Measurements from ENCODE around the gene SYT17.

SYT17 gene

GRCh38 chr16:19236561-19237209 lies 68.6 kb downstream of the SYT17 start:
- Histone ChIP-seq H3K27me3 (no peaks in the 10 kb centered on the region), H3K4me2 (no peak overlapping the region), H4K20me1 (no peaks in the 10 kb centered on the region), H3K4me3 (no peak overlapping the region), H3K9ac (no peak overlapping the region), H3K9me3 (replicated peaks in 1 of 11) (peaks cover 69 to 80% (median 77%) of the 10 kb centered on the region in 11 experiments), H3K36me3 (peaks cover 0 to 69% (median 3%) of the 10 kb centered on the region in 11 experiments; a peak in 9 of 22 replicates), H3K4me1 (no peaks in the 10 kb centered on the region), H3K27ac (no peak overlapping the region)
- TF ChIP-seq Cebpa-rat (IDR thresholded peaks at IDR 0.05): no peak

- Histone ChIP-seq H3K9ac (no peak overlapping the region), H3K9me3 (replicated peaks in 1 of 11) (peaks cover 70 to 89% (median 77%) of the 10 kb centered on the region in 11 experiments), H3K36me3 (peaks cover 0 to 64% (median 3%) of the 10 kb centered on the region in 11 experiments; a peak in 9 of 22 replicates), H3K4me3 (no peak overlapping the region), H3K27me3 (no peaks in the 10 kb centered on the region), H3K4me2 (no peak overlapping the region), H4K20me1 (no peaks in the 10 kb centered on the region), H3K4me1 (no peaks in the 10 kb centered on the region), H3K27ac (no peak overlapping the region)
- no peak for TF ChIP-seq Cebpa-rat (IDR thresholded peaks at IDR 0.05)
Measured at GRCh38 chr16:19238406-19238805, 70.4 kb downstream of the SYT17 start.

GRCh38 chr16:19239511-19240155 lies 71.6 kb downstream of the SYT17 start:
- Histone ChIP-seq H3K36me3 (peaks cover 0 to 56% (median 3%) of the 10 kb centered on the region in 11 experiments; a peak in 9 of 22 replicates), H4K20me1 (no peaks in the 10 kb centered on the region), H3K27me3 (no peaks in the 10 kb centered on the region), H3K27ac (no peak overlapping the region), H3K4me1 (no peaks in the 10 kb centered on the region), H3K4me3 (no peak overlapping the region), H3K4me2 (no peak overlapping the region), H3K9ac (no peak overlapping the region), H3K9me3 (replicated peaks in 1 of 11) (peaks cover 63 to 78% (median 71%) of the 10 kb centered on the region in 11 experiments)
- TF ChIP-seq Cebpa-rat (IDR thresholded peaks at IDR 0.05): no peak

- H3K36me3 ChIP-seq: peaks cover 0 to 47% (median 3%) of the 10 kb centered on the region in 11 experiments; a peak in 9 of 22 replicates
- no peaks in the 10 kb centered on the region for H3K4me1 ChIP-seq
- no peak overlapping the region for H3K27ac ChIP-seq
- H3K27me3 ChIP-seq: no peaks in the 10 kb centered on the region
- TF ChIP-seq Cebpa-rat (IDR thresholded peaks at IDR 0.05): no peak
- H3K4me3 ChIP-seq: peak overlapping the region in 1 of 10 experiments; percentile 4; a peak in 1 of 20 replicates
- H4K20me1 ChIP-seq: no peaks in the 10 kb centered on the region
- no peak overlapping the region for H3K9ac ChIP-seq
- H3K4me2 ChIP-seq: no peak overlapping the region
- peaks cover 54 to 70% (median 62%) of the 10 kb centered on the region in 11 experiments for H3K9me3 ChIP-seq (replicated peaks in 1 of 11)
Measured at GRCh38 chr16:19240494-19240893, 72.5 kb downstream of the SYT17 start.

GRCh38 chr16:19241512-19241911 lies 73.5 kb downstream of the SYT17 start:
- Histone ChIP-seq H3K27me3 (no peaks in the 10 kb centered on the region), H3K4me3 (no peak overlapping the region), H3K4me2 (no peak overlapping the region), H3K4me1 (no peaks in the 10 kb centered on the region), H3K9ac (no peak overlapping the region), H4K20me1 (no peaks in the 10 kb centered on the region), H3K36me3 (peaks cover 0 to 39% (median 0%) of the 10 kb centered on the region in 11 experiments; a peak in 9 of 22 replicates), H3K9me3 (replicated peaks in 1 of 11) (peaks cover 44 to 59% (median 52%) of the 10 kb centered on the region in 11 experiments), H3K27ac (no peak overlapping the region)
- TF ChIP-seq Cebpa-rat (IDR thresholded peaks at IDR 0.05): no peak

- Histone ChIP-seq H3K9ac (no peak overlapping the region), H3K27me3 (no peaks in the 10 kb centered on the region), H3K27ac (no peak overlapping the region), H3K4me2 (no peak overlapping the region), H3K4me3 (no peak overlapping the region), H3K9me3 (replicated peaks in 1 of 11) (peaks cover 37 to 53% (median 46%) of the 10 kb centered on the region in 11 experiments), H3K36me3 (peaks cover 0 to 33% (median 0%) of the 10 kb centered on the region in 11 experiments; a peak in 8 of 22 replicates), H3K4me1 (no peaks in the 10 kb centered on the region), H4K20me1 (no peaks in the 10 kb centered on the region)
- TF ChIP-seq Cebpa-rat (IDR thresholded peaks at IDR 0.05): no peak
Measured at GRCh38 chr16:19242186-19242585, 74.1 kb downstream of the SYT17 start.

GRCh38 chr16:19242987-19243575 lies 75.0 kb downstream of the SYT17 start:
- Histone ChIP-seq H3K4me2 (0 out of 22 replicates have a peak overlapping the region, but pooled peaks of 1 of the 11 experiments have one; percentile 19), H4K20me1 (no peaks in the 10 kb centered on the region), H3K27ac (no peak overlapping the region), H3K9me3 (replicated peaks in 1 of 11) (peaks cover 32 to 48% (median 37%) of the 10 kb centered on the region in 11 experiments), H3K4me3 (no peak overlapping the region), H3K9ac (no peak overlapping the region), H3K4me1 (no peaks in the 10 kb centered on the region), H3K27me3 (no peaks in the 10 kb centered on the region), H3K36me3 (peaks cover 0 to 30% (median 0%) of the 10 kb centered on the region in 11 experiments; a peak in 9 of 22 replicates)
- no peak for TF ChIP-seq Cebpa-rat (IDR thresholded peaks at IDR 0.05)

GRCh38 chr16:19245326-19245925 lies 77.4 kb downstream of the SYT17 start:
- no peak overlapping the region for H3K4me2 ChIP-seq
- H3K27ac ChIP-seq: no peak overlapping the region
- no peak overlapping the region for H3K4me3 ChIP-seq
- H3K4me1 ChIP-seq: no peaks in the 10 kb centered on the region
- peaks cover 9 to 32% (median 15%) of the 10 kb centered on the region in 11 experiments for H3K9me3 ChIP-seq (replicated peaks in 1 of 11)
- no peak for TF ChIP-seq Cebpa-rat (IDR thresholded peaks at IDR 0.05)
- H3K27me3 ChIP-seq: no peaks in the 10 kb centered on the region
- no peaks in the 10 kb centered on the region for H4K20me1 ChIP-seq
- H3K36me3 ChIP-seq: peaks cover 0 to 9% (median 0%) of the 10 kb centered on the region in 11 experiments; a peak in 8 of 22 replicates
- H3K9ac ChIP-seq: no peak overlapping the region

GRCh38 chr16:19252904-19253303 lies 84.9 kb downstream of the SYT17 start:
- 0 out of 22 replicates have a peak overlapping the region, but pooled peaks of 2 of the 11 experiments have one; percentile 2 to 8 for H3K4me2 ChIP-seq
- H3K9me3 ChIP-seq (replicated peaks in 1 of 11): peaks cover 0 to 10% (median 0%) of the 10 kb centered on the region in 11 experiments; a peak in 4 of 22 replicates
- no peak overlapping the region for H3K27ac ChIP-seq
- H3K4me1 ChIP-seq: peaks cover 0 to 15% (median 0%) of the 10 kb centered on the region in 10 experiments; a peak in 5 of 20 replicates
- no peaks in the 10 kb centered on the region for H4K20me1 ChIP-seq
- H3K9ac ChIP-seq: no peak overlapping the region
- H3K27me3 ChIP-seq: no peaks in the 10 kb centered on the region
- H3K36me3 ChIP-seq: peaks cover 0 to 4% (median 0%) of the 10 kb centered on the region in 11 experiments; a peak in 2 of 22 replicates
- no peak for TF ChIP-seq Cebpa-rat (IDR thresholded peaks at IDR 0.05)
- H3K4me3 ChIP-seq: no peak overlapping the region
